ENCODE results near the gene DPM3. TPM values are rescaled to one million over a fixed set of nuclear protein-coding genes. Genes with fewer than 3 reads are reported as not detected.
"Not testable (repeated sequence)": the region's sequence is repeated elsewhere in the genome, so short reads cannot be mapped to it uniquely, and the experiment has no call there.

Gene DPM3
- total RNA-seq, 1 donor from 2014 or later: 13.6 TPM

- Histone ChIP-seq H3K27ac (ENCODE audit: low read depth, low read length) (peak overlapping the region; percentile 60), H3K27me3 (ENCODE audit: control insufficient read depth in 3 of 3, insufficient read depth in 3 of 3, low read length in 3 of 3) (peaks cover 0 to 41% (median 39%) of the 10 kb centered on the region in 3 donors), H3K4me1 (ENCODE audit: control insufficient read depth in 3 of 3, insufficient read depth in 3 of 3, low read length in 3 of 3) (peaks cover 48 to 52% (median 48%) of the 10 kb centered on the region in 3 donors), H3K4me3 (ENCODE audit: low read length in 3 of 3) (peak overlapping the region; percentile 68 to 80 (median 73)), H3K9ac (ENCODE audit: low read depth in 1 of 3, low read length in 3 of 3) (peak overlapping the region; percentile 12 to 79 (median 62)), H3K9me3 (ENCODE audit: control insufficient read depth in 3 of 3, low read length in 3 of 3) (no peaks in the 10 kb centered on the region), H3K36me3 (ENCODE audit: control insufficient read depth in 3 of 3, insufficient read depth in 3 of 3, low read length in 3 of 3) (peaks cover 2 to 4% (median 2%) of the 10 kb centered on the region in 3 donors)
Observed at GRCh38 chr1:155126556-155127104, 13.7 kb downstream of the DPM3 start.

GRCh38 chr1:155125946-155126555, 14.3 kb downstream of the DPM3 start:
- Histone ChIP-seq H3K9me3 (ENCODE audit: control insufficient read depth in 3 of 3, low read length in 3 of 3) (no peaks in the 10 kb centered on the region), H3K4me1 (ENCODE audit: control insufficient read depth in 3 of 3, insufficient read depth in 3 of 3, low read length in 3 of 3) (peaks cover 43 to 47% (median 45%) of the 10 kb centered on the region in 3 donors), H3K36me3 (ENCODE audit: control insufficient read depth in 3 of 3, insufficient read depth in 3 of 3, low read length in 3 of 3) (peaks cover 0 to under 1% (median 0%) of the 10 kb centered on the region in 3 donors), H3K27ac (ENCODE audit: low read depth, low read length) (peak overlapping the region; percentile 60), H3K9ac (ENCODE audit: low read depth in 1 of 3, low read length in 3 of 3) (peak overlapping the region in 2 of 3 donors; percentile 12 to 79), H3K4me3 (ENCODE audit: low read length in 3 of 3) (peak overlapping the region; percentile 45 to 73 (median 63)), H3K27me3 (ENCODE audit: control insufficient read depth in 3 of 3, insufficient read depth in 3 of 3, low read length in 3 of 3) (peaks cover 0 to 41% (median 39%) of the 10 kb centered on the region in 3 donors)

- Histone ChIP-seq H3K27me3 (ENCODE audit: control insufficient read depth in 3 of 3, insufficient read depth in 3 of 3, low read length in 3 of 3) (peaks cover 0 to 41% (median 39%) of the 10 kb centered on the region in 3 donors), H3K4me3 (ENCODE audit: low read length in 3 of 3) (no peak overlapping the region), H3K4me1 (ENCODE audit: control insufficient read depth in 3 of 3, insufficient read depth in 3 of 3, low read length in 3 of 3) (peaks cover 38 to 45% (median 45%) of the 10 kb centered on the region in 3 donors), H3K36me3 (ENCODE audit: control insufficient read depth in 3 of 3, insufficient read depth in 3 of 3, low read length in 3 of 3) (no peaks in the 10 kb centered on the region), H3K9me3 (ENCODE audit: control insufficient read depth in 3 of 3, low read length in 3 of 3) (no peaks in the 10 kb centered on the region), H3K27ac (ENCODE audit: low read depth, low read length) (no peak overlapping the region), H3K9ac (ENCODE audit: low read depth in 1 of 3, low read length in 3 of 3) (no peak overlapping the region)
Observed at GRCh38 chr1:155125511-155125945, 14.8 kb downstream of the DPM3 start.

- H3K27ac ChIP-seq (ENCODE audit: low read depth, low read length): no peak overlapping the region
Observed at GRCh38 chr1:155124503-155125463, 15.5 kb downstream of the DPM3 start.

GRCh38 chr1:155123801-155124200, 16.5 kb downstream of the DPM3 start:
- Histone ChIP-seq H3K9me3 (ENCODE audit: control insufficient read depth in 3 of 3, low read length in 3 of 3) (no peaks in the 10 kb centered on the region), H3K36me3 (ENCODE audit: control insufficient read depth in 3 of 3, insufficient read depth in 3 of 3, low read length in 3 of 3) (no peaks in the 10 kb centered on the region), H3K27me3 (ENCODE audit: control insufficient read depth in 3 of 3, insufficient read depth in 3 of 3, low read length in 3 of 3) (peaks cover 0 to 29% (median 27%) of the 10 kb centered on the region in 3 donors), H3K9ac (ENCODE audit: low read depth in 1 of 3, low read length in 3 of 3) (no peak overlapping the region), H3K4me1 (ENCODE audit: control insufficient read depth in 3 of 3, insufficient read depth in 3 of 3, low read length in 3 of 3) (peaks cover 23 to 32% (median 31%) of the 10 kb centered on the region in 3 donors), H3K4me3 (ENCODE audit: low read length in 3 of 3) (no peak overlapping the region), H3K27ac (ENCODE audit: low read depth, low read length) (no peak overlapping the region)

More at GRCh38 chr1:155124503-155125463, 15.5 kb downstream of the DPM3 start:
- peaks cover 32 to 41% (median 41%) of the 10 kb centered on the region in 3 donors for H3K4me1 ChIP-seq (ENCODE audit: control insufficient read depth in 3 of 3, insufficient read depth in 3 of 3, low read length in 3 of 3)
- H3K27me3 ChIP-seq (ENCODE audit: control insufficient read depth in 3 of 3, insufficient read depth in 3 of 3, low read length in 3 of 3): peaks cover 0 to 39% (median 37%) of the 10 kb centered on the region in 3 donors
- H3K4me3 ChIP-seq (ENCODE audit: low read length in 3 of 3): no peak overlapping the region
- no peaks in the 10 kb centered on the region for H3K36me3 ChIP-seq (ENCODE audit: control insufficient read depth in 3 of 3, insufficient read depth in 3 of 3, low read length in 3 of 3)
- H3K9ac ChIP-seq (ENCODE audit: low read depth in 1 of 3, low read length in 3 of 3): no peak overlapping the region
- H3K9me3 ChIP-seq (ENCODE audit: control insufficient read depth in 3 of 3, low read length in 3 of 3): no peaks in the 10 kb centered on the region

- H3K9ac ChIP-seq (ENCODE audit: low read depth in 1 of 3, low read length in 3 of 3): no peak overlapping the region
- peaks cover 3 to 18% (median 17%) of the 10 kb centered on the region in 3 donors for H3K27me3 ChIP-seq (ENCODE audit: control insufficient read depth in 3 of 3, insufficient read depth in 3 of 3, low read length in 3 of 3)
- no peak overlapping the region for H3K4me3 ChIP-seq (ENCODE audit: low read length in 3 of 3)
- H3K4me1 ChIP-seq (ENCODE audit: control insufficient read depth in 3 of 3, insufficient read depth in 3 of 3, low read length in 3 of 3): peaks cover 11 to 19% (median 18%) of the 10 kb centered on the region in 3 donors
- H3K36me3 ChIP-seq (ENCODE audit: control insufficient read depth in 3 of 3, insufficient read depth in 3 of 3, low read length in 3 of 3): no peaks in the 10 kb centered on the region
- no peak overlapping the region for H3K27ac ChIP-seq (ENCODE audit: low read depth, low read length)
- H3K9me3 ChIP-seq (ENCODE audit: control insufficient read depth in 3 of 3, low read length in 3 of 3): no peaks in the 10 kb centered on the region
Observed at GRCh38 chr1:155122308-155122707, 18.0 kb downstream of the DPM3 start.

- no peak overlapping the region for H3K4me3 ChIP-seq (ENCODE audit: low read length in 3 of 3)
- H3K9me3 ChIP-seq (ENCODE audit: control insufficient read depth in 3 of 3, low read length in 3 of 3): no peaks in the 10 kb centered on the region
- H3K27ac ChIP-seq (ENCODE audit: low read depth, low read length): no peak overlapping the region
- H3K4me1 ChIP-seq (ENCODE audit: control insufficient read depth in 3 of 3, insufficient read depth in 3 of 3, low read length in 3 of 3): peaks cover under 1 to 9% (median 8%) of the 10 kb centered on the region in 3 donors
- H3K36me3 ChIP-seq (ENCODE audit: control insufficient read depth in 3 of 3, insufficient read depth in 3 of 3, low read length in 3 of 3): no peaks in the 10 kb centered on the region
- H3K27me3 ChIP-seq (ENCODE audit: control insufficient read depth in 3 of 3, insufficient read depth in 3 of 3, low read length in 3 of 3): peaks cover 7 to 13% (median 10%) of the 10 kb centered on the region in 3 donors
- no peak overlapping the region for H3K9ac ChIP-seq (ENCODE audit: low read depth in 1 of 3, low read length in 3 of 3)
Observed at GRCh38 chr1:155121249-155121648, 19.1 kb downstream of the DPM3 start.

- no peak overlapping the region for H3K9ac ChIP-seq (ENCODE audit: low read depth in 1 of 3, low read length in 3 of 3)
- peaks cover 7 to 12% (median 9%) of the 10 kb centered on the region in 3 donors for H3K27me3 ChIP-seq (ENCODE audit: control insufficient read depth in 3 of 3, insufficient read depth in 3 of 3, low read length in 3 of 3)
- H3K36me3 ChIP-seq (ENCODE audit: control insufficient read depth in 3 of 3, insufficient read depth in 3 of 3, low read length in 3 of 3): no peaks in the 10 kb centered on the region
- no peak overlapping the region for H3K27ac ChIP-seq (ENCODE audit: low read depth, low read length)
- H3K9me3 ChIP-seq (ENCODE audit: control insufficient read depth in 3 of 3, low read length in 3 of 3): no peaks in the 10 kb centered on the region
- H3K4me1 ChIP-seq (ENCODE audit: control insufficient read depth in 3 of 3, insufficient read depth in 3 of 3, low read length in 3 of 3): peaks cover 0 to under 1% (median 0%) of the 10 kb centered on the region in 3 donors
- no peak overlapping the region for H3K4me3 ChIP-seq (ENCODE audit: low read length in 3 of 3)
Observed at GRCh38 chr1:155120253-155120652, 20.1 kb downstream of the DPM3 start.

- H3K27me3 ChIP-seq (ENCODE audit: control insufficient read depth in 3 of 3, insufficient read depth in 3 of 3, low read length in 3 of 3); H3K4me1 ChIP-seq (ENCODE audit: control insufficient read depth in 3 of 3, insufficient read depth in 3 of 3, low read length in 3 of 3); H3K9me3 ChIP-seq (ENCODE audit: control insufficient read depth in 3 of 3, low read length in 3 of 3); H3K4me3 ChIP-seq (ENCODE audit: low read length in 3 of 3); H3K27ac ChIP-seq (ENCODE audit: low read depth, low read length); H3K9ac ChIP-seq (ENCODE audit: low read depth in 1 of 3, low read length in 3 of 3); H3K36me3 ChIP-seq (ENCODE audit: control insufficient read depth in 3 of 3, insufficient read depth in 3 of 3, low read length in 3 of 3): not testable (repeated sequence)
Observed at GRCh38 chr1:155118090-155118489, 22.2 kb downstream of the DPM3 start.

All from skeletal muscle tissue (tissue), 4 donors.